GM21381 (cell line): Measurements from ENCODE around the gene SLC35E1.

Experiments
- ATAC-seq: cut with Tn5 transposase; IDR thresholded peaks from one replicate; pipeline ENCODE4 v1.9.1; 2021; ENCODE audit warnings: mild to moderate bottlenecking, moderate library complexity; ENCODE audit not compliant: unreplicated experiment

Gene SLC35E1

GRCh38 chr19:16572332-16573211, at the start of gene SLC35E1:
Gene SLC35E1 (minus strand): TSS chr19:16572415. CDS start chr19:16572364, 51 bp downstream.
- peak; percentile 82 for ATAC-seq

- ATAC-seq: no peak
These were observed 49.1 kb upstream of the SLC35E1 start for GRCh38 chr19:16621165-16621800.

- ATAC-seq: no peak
These were observed 48.4 kb upstream of the SLC35E1 start for GRCh38 chr19:16620584-16620983.

- ATAC-seq: no peak
These were observed 47.8 kb upstream of the SLC35E1 start for GRCh38 chr19:16620018-16620417.

DNA sequence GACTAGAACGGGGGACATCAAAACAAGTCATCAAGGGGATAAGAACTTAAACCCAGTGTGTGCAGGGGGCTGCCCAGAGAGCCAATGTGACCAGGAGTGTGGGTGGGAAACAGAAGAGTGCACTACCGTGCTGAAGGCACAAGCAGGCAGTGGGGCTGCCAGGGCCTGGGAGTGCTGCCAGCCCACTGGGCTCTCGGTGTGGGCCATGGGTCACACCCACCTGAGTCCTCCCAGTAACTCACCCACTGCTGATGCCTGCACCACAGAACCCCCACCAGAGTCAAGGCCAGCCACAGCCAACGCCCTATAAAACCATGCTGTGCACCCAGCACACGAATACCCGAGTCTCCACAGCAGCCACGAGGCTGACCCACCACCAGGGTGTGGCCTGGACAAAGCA, 47.2 kb upstream of the SLC35E1 start:
- no peak for ATAC-seq

DNA sequence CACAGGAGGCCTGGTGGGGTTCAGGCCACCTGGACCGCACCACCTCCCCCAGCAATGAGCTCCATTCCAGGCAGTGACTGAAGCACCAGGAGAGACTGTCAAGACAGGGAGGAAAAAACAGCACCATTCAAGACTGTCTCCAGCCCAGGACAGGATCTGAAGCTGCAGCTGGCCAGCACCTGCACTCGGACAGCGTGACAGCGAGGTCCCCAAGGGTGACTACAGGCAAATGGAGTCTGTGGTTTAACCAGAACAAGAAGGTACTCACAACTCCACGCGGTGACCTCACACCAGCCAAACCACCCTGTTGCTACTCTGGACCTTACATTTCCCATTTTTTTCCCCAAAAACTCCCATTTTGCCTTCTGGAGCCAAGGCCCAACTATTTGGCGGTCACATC, 46.0 kb upstream of the SLC35E1 start:
- no peak for ATAC-seq

GRCh38 chr19:16615808-16616207, 43.6 kb upstream of the SLC35E1 start:
- no peak for ATAC-seq

- no peak for ATAC-seq
These were observed 42.7 kb upstream of the SLC35E1 start for GRCh38 chr19:16614941-16615340.

DNA sequence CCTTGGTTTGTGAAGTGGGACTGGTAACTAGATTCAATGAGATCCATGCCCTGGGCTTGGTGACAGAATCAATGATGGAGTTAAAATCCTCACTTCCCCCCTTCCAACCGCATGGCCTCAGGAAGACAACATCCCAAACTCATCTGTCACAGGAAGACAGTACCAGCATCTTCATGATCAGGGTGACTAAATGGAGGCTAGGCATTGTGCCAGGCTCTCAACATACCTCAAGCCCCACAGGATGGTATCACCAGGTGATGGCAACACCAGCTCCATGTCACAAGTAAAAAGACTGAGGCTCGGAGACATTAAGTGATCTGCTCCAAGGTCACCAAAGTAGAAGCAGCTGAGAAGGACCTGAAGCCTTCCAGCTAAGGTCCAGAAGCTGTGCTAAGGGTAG, 41.6 kb upstream of the SLC35E1 start:
- ATAC-seq: no peak

- ATAC-seq: no peak
These were observed 40.4 kb upstream of the SLC35E1 start for GRCh38 chr19:16612636-16613035.

- ATAC-seq: no peak
These were observed 38.9 kb upstream of the SLC35E1 start for GRCh38 chr19:16611121-16611520.

DNA sequence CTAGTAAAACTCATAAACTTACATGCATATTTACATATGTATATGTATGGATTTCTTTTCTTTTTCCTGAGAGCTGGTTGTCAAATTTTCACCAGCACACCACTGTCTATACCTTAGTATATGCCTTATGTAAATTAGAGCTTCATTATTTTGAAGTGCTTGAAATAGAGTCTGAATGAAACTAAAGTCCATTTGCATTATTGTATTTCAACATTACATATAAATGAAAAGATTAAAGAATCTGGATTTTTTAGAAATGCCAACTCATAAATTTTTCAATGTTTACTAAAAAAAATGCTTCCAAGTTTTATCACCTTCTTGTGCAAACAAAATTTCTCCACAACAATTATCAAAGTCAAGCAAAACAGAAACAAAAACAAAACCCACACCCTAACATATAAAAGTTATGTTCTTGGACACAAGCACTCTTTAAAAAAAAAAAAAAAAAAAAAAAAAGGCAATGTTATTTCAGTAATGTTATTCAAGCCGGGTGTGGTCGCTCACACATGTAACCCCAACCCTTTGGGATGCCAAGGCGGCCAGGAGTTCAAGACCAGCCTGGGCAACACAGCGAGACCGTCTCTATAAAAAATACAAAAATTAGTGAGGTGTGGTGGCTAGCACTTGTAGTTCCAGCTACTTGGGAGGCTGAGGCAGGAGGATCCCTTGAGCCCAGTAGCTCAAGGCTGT, 37.4 kb upstream of the SLC35E1 start:
- ATAC-seq: no peak

GRCh38 chr19:16608290-16608739, 36.1 kb upstream of the SLC35E1 start:
- ATAC-seq: no peak

- ATAC-seq: no peak
These were observed 35.6 kb upstream of the SLC35E1 start for GRCh38 chr19:16607819-16608218.

DNA sequence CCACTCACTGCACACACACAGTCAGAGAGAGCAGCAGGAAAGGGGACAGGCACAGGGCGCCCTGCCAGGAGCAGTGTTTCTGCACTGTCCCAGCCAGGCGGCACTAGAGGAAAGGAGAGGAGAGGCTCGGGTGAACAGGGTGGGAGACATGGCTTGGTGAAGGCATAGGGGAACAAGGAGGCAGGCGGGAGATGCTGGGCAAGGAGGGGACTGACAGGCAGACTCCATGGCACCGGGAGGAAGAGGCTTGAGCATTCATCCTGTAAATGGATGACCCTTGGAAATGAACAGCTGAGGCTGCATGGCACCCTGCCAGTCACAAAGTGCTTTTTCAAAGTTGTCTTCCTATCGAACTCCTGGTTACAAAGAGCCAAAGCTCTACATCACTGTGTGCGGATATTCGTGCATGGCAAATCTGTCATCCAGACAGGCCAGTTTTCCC, 33.4 kb upstream of the SLC35E1 start:
- no peak for ATAC-seq

DNA sequence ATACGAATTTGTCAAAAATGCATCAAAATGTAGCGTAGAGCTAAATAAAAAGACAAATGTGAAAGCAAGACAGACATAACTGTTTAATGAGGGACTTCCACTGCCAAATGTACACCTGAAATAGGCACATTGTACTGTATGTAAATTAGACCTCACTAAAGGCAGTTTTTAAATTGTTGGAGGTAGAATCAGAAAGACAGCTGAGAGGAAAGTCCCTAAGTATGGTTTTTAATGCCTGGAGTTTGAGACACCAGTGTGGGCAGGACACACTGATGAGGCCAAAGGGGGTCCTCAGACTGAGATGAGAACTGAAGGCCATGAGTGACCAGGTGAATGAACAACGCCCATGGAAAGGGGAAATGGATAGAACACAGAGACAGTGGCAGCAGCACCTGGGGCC, 32.9 kb upstream of the SLC35E1 start:
- no peak for ATAC-seq

- no peak for ATAC-seq
These were observed 32.4 kb upstream of the SLC35E1 start for GRCh38 chr19:16604615-16605014.

GRCh38 chr19:16603090-16603489, 30.9 kb upstream of the SLC35E1 start:
- ATAC-seq: no peak

DNA sequence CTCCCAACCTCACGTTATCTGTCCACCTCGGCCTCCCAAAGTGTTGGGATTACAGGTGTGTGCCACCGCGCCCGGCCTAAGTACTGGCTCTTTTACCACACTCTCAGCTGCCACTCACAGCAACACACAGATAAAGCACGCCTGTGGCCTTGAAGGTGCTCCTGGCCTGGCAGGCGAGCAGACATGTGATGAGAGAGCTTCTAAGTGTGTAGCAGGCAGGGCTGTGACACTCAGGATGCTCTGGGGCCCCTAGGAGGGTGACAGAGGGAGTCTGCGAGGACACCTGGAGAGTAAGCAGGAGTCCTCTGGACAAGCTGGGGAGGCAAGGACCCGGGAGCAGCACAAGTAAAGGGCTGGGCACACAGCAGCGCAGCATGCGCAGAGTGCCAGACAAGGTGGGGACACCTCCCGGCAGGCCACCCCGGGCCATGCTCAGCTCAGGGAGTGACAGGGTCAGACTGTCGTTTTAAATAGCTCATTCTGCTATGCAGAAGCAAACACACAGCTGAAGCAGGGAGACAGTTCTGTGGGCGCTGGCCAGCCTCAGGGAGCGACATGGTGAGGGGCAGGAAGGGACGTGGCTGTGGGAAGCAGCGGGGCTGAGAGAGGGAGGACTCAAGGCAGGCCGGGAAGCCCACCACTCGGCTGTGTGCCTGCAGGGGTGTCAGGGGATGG, 29.3 kb upstream of the SLC35E1 start:
- no peak for ATAC-seq

- ATAC-seq: no peak
These were observed 28.6 kb upstream of the SLC35E1 start for GRCh38 chr19:16600824-16601223.
